ENCODE data around the gene SPOCD1.

SPOCD1 gene

DNA sequence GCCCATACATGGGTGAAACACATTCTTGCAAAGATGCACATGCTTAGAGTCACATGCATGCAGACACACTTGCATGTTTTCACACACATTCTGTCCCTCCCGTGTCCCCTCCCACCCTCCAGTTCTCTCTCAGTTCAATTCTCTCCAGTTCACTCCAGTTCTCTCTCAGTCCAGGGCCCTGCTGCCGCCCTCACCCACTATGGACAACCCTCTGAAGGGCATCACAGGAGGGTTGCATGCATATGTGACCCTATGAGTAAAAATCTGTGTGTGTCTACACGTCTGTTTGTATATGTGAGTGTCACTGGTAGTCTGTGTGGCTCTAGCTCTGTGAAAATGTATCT is 29.9 kb downstream of the SPOCD1 start:
- no peak for DNase-seq

DNA sequence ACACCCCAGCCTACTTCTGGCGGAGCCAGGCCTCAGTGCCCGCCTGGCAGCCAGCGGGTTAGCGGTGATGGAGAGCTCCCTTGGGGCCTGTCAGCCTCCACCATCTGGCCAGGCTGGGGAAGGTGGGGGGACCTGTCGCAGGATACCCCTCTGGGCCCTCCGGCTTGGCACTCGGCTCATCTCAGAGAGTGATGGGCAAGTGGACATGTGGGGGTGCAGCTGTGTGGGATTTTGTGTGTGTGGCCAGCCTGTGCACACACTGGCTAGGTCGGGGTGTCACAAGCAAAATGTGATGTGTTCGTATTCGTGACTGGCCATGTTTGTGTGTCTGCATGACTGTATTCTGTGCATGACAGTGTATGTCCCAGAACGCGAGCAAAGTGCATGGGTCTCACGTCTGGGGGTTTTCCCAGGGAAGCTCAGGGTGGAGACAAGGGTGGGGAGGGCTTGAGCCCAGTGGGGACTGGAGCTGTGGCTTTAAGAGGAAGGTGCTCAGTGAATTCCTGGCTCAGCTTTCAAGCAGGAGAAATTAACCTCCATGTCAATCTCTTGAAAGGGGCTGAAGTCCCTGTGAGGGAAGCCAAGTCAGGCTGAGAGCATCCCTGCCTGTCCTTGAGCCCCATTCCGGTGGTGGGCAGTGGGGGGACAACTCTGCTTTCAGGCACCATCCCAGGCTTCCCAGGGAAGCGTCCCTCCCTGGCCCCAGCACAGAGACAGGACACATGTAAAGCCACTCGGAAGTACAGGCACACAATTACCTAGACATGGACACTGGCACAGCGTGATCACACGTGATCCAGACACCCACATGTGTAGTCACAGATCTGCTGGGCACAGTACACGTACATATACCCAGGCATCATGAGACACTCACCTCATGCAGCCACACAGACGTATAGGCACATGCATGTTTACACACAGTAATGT is 30.5 kb downstream of the SPOCD1 start:
- DNase-seq = peak; percentile 78 to 92

DNA sequence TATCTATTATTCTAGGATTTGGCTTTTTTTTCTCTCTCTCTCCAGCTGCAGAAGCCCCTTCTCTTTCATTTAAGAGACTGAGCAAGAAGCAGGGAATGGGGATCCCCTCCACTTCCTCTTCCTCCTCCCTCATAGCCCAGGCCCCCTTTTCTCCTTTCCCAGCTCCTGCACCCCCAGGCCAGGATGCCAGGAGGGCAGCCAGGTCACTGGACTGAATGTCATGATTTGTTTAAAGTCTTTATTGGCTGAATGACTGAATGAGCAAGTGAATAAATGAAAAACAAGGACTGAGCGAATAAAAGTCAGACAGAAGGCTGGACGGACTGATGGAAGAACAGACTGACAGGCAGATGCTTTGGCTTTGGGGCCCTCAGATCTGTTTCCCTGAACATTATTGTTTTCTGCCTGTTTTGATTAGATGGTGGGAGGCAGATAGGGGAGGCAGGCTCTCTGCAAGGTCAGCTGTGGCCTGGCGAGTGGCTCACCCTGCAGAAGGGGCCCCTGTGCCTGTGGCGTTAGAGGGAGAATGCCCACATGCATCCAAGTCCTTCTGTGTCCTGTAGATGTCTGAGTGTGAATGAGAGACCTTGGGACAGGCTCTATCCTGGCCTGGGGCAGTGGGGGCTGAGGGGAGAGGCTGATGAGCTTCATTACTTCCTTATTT is 31.3 kb downstream of the SPOCD1 start:
- no peak for DNase-seq

DNA sequence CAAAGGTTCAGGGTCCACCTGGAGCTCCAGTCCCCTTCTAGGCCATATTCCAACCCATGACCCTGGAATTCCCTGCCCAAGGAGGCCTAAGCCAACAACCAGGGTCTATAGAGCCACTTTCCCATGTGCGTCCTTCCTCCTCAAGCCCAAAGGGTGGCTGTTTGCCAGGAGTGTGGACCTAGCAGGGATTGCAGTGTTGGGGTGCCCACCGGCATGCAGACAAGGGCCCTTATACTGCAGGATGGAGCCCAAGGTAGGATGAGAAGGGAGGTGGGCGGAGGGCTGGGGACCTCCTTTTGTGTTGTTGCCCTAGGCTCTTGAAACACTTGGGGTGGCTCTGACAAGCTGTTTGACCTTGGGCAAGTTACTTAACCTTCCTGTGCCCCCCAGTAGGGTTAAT is 32.0 kb downstream of the SPOCD1 start:
- no peak for DNase-seq

DNA sequence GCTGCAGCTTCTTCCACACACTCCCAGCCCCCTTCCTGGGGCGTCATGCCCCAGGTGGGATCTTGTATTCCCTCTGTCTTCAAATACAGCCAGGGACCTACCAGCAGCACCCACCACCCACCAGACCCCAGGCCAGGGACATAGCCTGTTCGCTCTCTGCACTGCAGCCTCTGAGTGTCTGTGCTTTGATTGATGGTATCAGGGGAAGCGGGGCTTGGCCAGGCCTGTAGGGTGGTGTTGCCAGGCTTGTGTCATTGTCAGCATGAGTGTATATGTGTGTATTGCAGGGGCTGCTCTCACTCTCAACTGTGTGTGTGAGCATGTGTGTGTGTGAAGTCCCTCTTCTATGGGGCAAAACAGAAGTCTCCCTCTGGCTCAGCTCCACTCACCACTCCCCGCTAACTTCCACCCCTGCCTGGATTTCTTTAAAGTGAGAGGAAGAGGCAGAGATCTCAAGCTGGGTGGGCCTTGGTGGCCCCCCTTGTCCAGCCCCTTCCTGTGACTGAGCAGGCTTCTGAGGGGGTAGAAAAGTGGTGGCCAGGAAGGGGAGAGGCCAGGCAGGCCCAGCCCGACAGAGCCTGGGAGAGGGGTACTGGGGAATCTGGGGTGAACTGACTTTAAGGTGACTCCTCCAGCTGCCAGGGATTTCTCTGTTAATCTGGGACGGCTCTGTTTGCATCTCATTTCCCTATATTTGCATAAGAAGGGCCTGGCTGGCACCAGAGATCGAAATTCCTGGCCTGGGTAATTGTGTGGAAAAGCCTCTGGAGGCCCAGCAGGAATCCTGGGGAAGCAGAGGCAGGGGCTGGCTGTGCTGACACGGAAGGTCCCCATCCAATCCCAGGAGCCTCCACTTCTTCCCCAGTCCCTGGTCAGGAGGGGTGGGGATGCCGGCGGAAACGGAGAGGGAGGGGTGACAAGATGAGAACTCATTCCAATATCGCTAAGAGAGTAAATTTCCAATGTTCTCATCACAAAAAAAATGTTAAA is 33.1 kb downstream of the SPOCD1 start:
- DNase-seq = no peak

DNA sequence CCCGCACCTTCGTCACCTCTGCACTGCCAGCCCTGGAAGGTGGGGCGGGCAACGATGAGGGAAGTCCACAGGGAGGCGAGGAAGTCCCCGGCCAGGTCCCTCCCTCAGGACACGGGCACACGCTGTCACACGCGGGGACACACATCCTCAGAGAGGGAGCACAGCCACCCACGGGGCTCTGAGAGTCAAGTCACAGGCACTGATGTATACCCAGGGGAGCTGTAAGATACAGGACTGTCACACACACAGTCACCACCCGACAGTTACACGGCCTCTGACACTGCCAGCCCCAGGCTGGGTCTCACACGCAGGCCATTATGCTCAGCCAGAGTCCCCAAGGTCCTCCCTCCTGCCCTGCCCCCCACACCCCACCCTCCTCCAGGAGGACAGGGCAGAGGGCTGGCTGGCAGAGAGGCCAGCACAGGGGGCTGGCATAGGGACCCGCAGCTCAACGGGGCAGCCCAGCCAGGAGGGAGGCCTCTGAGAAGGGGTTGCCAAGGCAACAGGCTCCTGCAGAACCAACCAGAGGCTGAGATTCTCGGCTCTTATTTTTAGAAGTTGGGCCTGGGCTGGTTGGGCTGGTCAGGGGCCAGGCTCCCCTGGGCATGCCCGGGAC is 34.0 kb downstream of the SPOCD1 start:
- peak in 1 of 2 experiments; percentile 54 for DNase-seq

DNA sequence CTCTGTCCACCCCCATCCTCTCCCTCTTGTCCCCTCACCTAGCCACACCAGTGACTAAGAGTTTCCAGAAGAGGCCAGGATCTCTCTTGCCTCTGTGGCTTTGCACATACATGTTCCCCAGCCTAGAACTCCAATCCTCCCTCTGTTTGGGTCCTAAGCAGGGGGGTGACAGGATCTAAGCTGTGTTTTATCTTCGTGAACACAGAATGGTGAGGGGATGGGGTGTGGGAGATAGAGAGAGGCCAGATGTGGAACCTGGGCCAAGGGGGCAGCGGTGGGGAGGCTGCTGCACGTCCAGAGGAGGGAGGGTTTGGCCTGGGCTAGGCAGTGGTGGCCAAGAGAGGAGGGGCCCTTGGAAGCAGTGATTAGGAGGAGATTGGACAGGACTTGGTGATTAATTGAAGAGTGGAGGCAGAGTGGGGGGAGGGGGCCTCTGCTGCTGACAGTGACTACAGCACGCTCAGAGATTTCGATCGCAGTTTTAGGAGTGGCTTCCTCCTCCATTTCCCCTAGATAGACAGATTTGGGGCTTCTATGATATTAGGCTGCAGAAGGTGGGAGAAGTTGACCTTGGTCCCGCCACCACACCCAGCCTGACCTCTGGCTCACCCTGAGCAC is 34.6 kb downstream of the SPOCD1 start:
- no peak for DNase-seq

DNA sequence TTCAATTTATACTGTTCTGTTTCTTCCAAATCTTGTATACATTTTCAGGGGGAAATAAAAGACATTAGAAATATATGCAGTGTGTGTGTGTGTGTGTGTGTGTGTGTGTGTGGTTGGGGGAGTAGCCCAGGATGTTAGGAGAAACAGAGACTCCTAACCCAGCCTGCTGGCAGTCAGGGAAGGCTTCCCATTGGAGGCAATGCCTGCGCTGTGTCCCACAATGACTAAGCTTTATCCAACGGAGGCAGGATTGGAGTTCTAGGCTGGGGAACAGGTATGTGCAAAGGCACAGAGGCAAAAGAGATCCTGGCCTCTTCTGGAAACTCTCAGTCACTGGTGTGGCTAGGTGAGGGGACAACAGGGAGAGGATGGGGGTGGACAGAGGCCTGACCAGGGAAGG is 35.2 kb downstream of the SPOCD1 start:
- no peak for DNase-seq

DNA sequence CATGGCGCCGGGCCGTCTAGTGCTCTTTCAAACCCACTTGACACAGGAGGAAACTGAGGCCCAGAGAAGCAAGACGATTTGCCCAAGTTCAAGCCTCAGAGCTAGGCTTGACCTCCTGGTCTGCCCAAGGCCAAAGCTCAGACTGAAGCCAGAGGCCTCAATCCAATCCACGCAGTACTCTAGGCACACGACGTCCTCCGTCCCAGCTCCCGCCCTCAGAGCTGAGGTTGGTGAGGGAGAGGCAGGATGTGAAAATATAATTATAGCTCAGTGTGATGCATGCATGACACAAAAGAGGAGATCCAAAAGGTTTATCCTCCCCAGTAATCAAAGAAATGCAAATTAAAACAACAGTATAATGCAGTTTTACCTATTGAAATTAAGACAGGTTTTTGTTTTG is 36.1 kb downstream of the SPOCD1 start:
- DNase-seq = no peak

DNA sequence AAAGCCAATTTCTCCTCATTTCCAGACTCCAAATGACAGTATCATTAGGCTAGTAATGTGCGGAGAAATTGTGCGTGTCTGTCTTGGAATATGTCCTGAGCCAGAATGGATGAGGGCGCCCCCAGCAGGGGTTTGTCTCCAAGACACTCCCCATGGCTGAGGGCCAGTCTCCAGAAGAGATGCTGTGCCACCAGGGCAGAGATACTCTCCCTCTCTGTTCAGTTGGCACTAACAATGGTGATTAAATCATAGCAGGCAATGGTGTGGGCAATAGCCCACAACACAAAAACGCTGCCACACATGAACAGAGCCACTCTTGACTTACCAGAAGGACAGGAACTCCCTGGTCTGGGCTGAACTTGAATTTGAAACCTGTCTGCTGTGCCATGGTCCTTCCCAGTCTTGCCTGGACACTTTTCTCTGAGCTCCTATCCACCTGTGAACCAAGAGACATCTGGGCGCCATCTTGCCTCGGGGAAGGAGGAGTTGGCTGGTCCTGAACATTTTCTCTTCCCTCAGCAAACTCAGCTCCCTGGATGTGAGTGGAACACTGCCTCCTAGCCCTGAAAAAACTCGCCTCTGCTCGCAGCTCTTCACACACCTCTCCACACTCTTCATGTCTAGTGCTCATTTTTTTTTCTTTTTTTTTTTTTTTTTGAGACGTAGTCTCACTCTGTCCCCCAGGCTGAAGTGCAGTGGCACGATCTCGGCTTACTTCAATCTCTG is 36.9 kb downstream of the SPOCD1 start:
- no peak for DNase-seq

DNA sequence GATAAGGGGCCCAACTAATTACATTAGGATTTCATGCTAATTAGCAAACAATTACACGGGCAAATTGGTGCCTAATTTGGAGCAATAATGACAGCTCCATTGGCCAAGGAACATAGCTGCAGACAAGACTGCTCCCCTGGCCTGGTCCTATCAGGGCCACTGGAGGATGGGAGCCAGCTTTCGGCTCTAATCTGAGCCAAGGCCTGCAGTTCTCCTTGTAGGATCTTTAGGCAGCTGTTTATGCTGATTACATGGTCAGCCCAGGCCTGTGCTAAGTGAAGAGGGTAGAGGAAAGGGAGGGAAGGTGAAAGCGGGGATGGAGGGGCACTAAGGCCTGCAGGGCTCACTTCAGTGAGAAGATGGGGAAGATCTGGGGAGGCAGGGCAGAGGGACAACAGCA is 39.3 kb downstream of the SPOCD1 start:
- no peak for DNase-seq

DNA sequence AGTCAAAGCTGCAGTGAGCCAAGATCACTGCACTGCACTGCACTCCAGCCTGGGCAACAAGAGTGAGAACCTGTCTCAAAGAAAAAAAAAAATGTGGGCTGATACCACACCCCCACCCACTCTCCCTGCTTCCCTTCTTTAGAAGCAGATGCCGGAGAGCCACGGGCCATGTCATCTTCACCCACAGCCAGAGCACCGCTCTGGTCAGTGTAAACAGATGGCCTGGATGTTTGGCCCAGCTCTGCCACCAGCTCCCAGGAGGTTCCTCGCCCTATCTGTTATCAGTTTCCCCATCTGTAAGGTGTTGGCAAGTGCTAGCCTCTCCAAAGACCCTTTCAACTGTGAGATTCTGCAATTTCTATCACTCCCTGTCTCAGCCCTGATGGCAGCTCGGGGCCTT is 39.8 kb downstream of the SPOCD1 start:
- no peak for DNase-seq

DNA sequence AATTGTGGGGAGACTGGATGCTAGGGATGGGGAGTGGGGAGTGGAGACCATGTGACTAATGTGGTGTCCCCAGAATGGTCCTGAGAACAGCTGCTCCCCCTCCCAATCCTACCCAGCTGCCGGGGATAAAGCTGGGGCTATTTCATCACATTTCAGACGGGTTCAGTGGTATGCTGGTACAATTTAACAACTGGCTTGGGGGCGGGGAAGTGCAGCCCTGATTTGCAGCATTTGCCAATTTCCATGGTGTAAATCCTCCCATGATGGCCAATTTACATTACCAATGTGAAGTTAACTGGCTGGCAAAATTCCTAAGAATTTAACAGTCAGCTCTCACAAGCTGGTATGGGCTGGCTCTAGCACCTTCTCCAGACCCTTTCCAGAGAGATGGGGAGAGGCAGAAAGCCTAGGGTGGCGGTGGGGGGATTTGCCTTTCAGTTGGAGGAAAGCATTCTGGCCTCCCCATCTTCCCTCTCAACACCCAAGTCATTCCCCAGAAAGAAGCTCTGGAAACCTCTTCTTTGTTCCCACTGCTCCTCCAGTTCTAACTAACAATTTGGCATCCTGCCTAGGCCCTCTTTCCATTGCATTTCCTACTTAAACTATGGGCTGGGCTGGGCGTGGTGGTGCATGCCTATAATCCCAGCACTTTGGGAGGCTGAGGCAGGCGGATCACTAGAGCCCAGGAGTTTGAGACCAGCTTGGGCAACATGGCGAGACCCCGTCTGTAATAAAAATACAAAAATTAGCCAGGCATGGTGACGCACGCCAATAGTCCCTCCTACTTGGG is 40.4 kb downstream of the SPOCD1 start:
- no peak for DNase-seq

DNA sequence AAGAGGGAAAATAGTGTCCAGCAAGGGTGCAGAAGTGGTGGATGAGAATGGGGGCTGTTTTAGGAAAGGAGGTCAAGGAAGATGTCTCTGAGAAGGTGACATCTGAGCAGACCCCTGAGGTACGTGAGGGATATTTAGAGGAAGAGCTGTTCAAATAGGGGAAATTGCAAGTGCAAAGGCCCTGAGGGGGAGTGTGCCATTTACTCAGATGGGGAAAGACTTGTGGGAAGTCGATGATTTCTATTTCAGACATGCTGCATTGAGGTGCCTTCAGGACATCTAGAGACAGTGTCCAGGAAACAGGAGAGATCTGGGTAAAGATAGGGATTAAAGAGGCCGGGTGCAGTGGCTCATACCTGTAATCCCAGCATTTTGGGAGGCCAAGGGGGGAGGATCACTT is 41.3 kb downstream of the SPOCD1 start:
- DNase-seq = no peak

DNA sequence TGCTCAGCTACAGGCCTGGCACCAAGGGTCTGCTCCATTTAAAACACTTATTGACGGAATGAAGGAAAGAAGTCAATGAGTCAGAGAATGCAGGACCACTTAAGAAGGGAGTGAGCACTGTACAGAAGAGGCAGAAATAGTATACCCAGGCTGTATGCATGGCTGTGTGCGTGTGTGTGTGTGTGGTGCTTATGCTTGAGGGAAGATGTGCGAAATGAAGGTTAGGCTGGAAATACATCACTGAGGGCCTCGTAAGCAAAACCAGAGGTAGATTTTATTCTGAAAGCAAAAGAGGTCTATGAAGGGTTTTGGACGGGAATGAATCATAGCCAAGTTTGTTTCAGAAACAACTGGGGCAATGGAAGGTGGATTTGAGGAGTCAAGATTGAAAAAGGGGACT is 42.0 kb downstream of the SPOCD1 start:
- DNase-seq = no peak

DNA sequence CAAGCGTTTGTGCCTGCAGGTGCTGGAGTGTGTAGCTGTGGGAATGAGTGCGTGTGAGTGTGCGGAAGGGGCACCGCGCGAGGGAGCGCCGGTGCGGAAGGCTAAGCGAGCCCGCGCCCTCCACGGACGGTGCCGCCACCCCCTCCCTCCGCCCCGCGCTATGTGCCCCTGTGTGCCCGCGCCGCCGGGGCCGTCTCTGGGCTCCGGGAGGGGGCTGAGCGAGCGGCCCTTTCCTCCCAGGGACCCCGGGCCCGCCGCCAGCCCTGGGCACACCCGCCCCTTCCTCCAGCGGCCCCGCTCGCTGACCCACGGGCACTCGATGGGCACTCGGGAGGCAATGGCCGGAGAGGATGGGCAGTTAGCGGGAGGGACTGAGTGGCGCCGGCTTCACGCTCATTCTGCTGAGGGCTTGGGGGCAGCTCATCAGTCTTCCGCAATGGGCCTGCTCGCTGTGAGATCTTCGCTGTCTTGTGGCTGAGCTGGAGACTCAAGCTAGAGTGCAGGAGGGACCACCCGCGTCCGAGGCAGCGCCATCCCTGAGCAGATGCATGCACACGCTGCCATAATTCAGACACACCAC is 43.1 kb downstream of the SPOCD1 start:
- DNase-seq = no peak

DNA sequence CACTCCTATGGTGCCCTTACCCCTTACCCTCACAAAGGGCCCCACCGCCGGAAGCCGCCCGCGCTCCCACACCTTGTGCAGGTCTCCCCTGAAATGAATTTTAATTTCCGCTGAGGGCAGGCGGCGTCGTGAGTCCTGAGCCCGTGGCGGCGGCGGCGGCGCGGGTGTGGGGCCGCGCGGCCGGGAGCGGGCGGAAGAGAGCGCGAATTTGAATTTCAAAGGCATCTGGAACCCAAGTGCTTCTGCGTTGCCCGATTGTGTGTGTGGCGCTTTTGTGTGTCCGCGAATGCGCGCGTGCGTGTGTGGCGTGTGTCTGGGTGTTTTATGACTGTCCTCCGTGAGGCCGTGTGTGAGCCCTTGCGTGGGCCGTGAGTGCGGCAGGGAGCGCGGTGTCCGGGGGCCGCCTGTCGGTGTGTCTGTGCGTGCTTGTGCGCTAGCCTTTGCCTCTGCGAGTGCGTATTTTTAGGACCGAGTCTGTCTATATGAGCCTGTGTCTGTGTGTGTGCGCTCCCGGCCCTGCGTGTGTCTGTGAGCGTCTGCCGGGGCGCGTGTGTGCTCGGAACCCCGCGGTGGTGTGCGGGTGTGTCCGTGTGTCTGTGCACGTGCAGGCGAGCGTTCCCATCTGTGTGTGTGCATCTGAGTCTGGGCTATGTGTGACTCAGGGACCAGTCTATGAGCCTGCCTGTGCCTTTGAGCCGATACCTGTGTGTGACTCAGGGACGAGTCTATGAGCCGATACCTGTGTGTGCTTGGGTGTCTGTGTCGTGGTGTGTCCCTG is 43.7 kb downstream of the SPOCD1 start:
- no peak for DNase-seq

DNA sequence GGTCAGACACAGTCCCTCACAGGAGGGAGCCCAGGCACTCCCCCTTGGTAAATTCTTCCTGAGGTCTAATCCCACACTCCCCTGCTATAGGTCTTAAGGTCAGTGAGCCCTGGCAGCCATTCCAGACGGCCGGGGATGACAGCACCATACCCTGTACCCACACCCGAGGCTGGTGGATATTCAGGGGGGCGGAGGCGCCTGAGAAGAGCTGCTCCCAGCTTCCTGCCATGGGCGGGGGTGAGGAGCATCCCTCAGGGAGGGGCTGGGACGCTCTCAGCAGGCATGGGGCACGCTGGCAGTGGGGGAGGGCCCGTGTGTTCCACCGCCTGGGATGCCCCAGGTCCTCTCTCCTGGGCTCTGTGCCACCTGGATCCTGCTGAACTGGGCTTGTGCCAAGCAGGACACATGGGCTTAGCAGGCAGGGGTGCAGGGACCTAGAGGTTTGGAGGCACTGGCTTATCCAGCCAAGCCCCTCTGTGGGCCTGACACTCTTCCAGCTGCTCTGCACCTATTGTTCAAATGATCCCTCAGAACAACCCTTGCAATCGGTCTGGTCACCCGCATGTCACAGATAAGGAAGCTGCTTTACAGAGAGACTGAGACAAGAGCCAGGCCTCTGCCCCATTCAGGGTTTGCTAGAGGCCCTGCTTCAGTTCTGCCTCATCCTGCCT is 46.0 kb downstream of the SPOCD1 start:
- DNase-seq = peak in 1 of 2 experiments; percentile 49
